ES-I3 (cell line): ENCODE data around the gene AFF4.
"Not testable (repeated sequence)": the region's sequence is repeated elsewhere in the genome, so short reads cannot be mapped to it uniquely, and the experiment has no call there.

Experiments used
- H3K36me3 ChIP-seq: 2 replicates; pipeline ENCODE4 v1.6.1; 2013; ENCODE audit warnings: mild to moderate bottlenecking, low read length, control low read depth, moderate library complexity; ENCODE audit not compliant: insufficient read depth
- H3K4me1 ChIP-seq: 2 replicates; pipeline ENCODE4 v1.6.1; 2013; ENCODE audit warnings: mild to moderate bottlenecking, control low read depth, low read length; ENCODE audit not compliant: insufficient read depth
- H3K9ac ChIP-seq: 2 replicates; pipeline ENCODE4 v1.6.1; 2013; ENCODE audit warnings: low read depth, mild to moderate bottlenecking, low read length, moderate library complexity
- H3K9me3 ChIP-seq: 2 replicates; pipeline ENCODE4 v1.6.1; 2013; ENCODE audit warnings: mild to moderate bottlenecking, low read length, moderate library complexity; ENCODE audit not compliant: control insufficient read depth, insufficient read depth

Gene AFF4

GRCh38 chr5:132972436-132972828 lies 9.0 kb upstream of the AFF4 start:
- not testable (repeated sequence) for H3K9me3 ChIP-seq, H3K36me3 ChIP-seq, H3K9ac ChIP-seq, H3K4me1 ChIP-seq

GRCh38 chr5:132971483-132972435 lies 8.3 kb upstream of the AFF4 start:
- Histone ChIP-seq H3K36me3 (no peaks in the 10 kb centered on the region), H3K9ac (no peak overlapping the region), H3K4me1 (no peaks in the 10 kb centered on the region)

DNA sequence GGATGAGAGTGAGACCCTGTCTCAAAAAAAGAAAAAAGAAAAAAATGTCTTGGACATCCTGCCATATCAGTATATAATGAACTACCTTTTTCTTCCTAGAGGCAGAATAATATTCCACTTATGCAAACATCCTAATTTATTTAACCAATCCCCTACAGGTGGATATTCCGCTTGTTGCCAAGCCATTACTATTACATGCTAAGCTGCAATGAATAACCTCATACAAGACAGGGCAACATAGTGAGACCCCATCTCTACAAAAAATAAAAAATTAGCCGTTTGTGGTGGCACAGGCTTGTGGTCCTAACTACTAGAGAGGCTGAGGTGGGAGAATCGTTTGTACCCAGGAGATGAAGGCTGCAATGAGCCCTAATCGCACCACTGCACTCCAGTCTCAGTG lies 1.7 kb upstream of the AFF4 start:
- Histone ChIP-seq H3K36me3 (no peaks in the 10 kb centered on the region), H3K9me3 (no peaks in the 10 kb centered on the region), H3K9ac (no peak overlapping the region), H3K4me1 (no peaks in the 10 kb centered on the region)

More at GRCh38 chr5:132971483-132972435, 8.3 kb upstream of the AFF4 start:
- H3K9me3 ChIP-seq = no peaks in the 10 kb centered on the region

DNA sequence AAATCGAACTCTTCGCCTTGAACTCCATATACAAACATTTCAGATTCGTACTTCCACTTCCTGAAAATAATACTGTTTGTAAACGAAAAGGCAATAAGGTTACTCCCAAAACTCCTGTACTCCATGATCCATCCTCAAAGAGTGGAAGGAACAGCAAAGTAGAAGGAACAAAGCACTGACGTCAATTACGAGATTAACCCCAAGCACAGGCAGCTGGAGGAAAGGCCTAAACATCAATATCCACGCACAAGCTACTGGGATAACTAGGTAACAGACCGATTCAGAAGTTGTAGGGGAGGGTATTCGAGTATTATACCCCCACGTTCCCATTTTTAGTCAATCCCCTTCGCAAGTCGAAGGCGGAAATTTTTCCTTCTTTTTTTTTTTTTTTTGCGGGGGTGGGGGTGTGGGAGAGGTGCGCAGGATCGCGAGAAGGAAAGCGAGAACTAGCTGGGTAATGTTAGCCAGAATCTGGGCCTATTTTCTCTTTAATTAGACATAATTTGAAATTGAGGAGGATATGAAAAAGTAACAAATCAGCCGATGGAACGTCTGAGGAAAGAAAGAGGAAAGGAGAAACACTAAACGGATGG lies 909 bp downstream of the AFF4 start:
- peak overlapping the region; percentile 96 for H3K9ac ChIP-seq
- H3K36me3 ChIP-seq = 0 out of 2 replicates have a peak, but pooled peaks cover 3% of the 10 kb centered on the region
- no peaks in the 10 kb centered on the region for H3K4me1 ChIP-seq
- H3K9me3 ChIP-seq = no peaks in the 10 kb centered on the region

DNA sequence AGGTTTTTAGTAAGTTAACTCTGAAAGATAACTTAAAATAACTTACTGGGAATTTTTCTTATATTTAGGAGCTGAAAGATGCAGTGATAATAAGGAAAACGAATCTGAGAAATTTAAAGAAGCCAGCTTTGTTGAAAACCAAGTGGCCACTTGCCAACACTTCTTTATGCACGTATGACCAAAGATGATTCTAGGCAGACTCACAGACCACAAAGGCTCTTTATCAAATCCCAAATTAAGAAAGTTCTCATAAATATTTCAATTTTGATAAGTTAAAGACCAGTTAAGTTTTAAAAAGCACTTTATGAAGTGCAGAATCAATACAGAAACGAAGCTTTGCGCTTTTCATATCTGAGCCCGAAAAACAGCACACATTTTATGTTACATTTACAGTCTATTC lies 1.5 kb downstream of the AFF4 start:
- no peaks in the 10 kb centered on the region for H3K9me3 ChIP-seq
- H3K9ac ChIP-seq = peak overlapping the region; percentile 96
- no peaks in the 10 kb centered on the region for H3K4me1 ChIP-seq
- 0 out of 2 replicates have a peak, but pooled peaks cover 3% of the 10 kb centered on the region for H3K36me3 ChIP-seq

DNA sequence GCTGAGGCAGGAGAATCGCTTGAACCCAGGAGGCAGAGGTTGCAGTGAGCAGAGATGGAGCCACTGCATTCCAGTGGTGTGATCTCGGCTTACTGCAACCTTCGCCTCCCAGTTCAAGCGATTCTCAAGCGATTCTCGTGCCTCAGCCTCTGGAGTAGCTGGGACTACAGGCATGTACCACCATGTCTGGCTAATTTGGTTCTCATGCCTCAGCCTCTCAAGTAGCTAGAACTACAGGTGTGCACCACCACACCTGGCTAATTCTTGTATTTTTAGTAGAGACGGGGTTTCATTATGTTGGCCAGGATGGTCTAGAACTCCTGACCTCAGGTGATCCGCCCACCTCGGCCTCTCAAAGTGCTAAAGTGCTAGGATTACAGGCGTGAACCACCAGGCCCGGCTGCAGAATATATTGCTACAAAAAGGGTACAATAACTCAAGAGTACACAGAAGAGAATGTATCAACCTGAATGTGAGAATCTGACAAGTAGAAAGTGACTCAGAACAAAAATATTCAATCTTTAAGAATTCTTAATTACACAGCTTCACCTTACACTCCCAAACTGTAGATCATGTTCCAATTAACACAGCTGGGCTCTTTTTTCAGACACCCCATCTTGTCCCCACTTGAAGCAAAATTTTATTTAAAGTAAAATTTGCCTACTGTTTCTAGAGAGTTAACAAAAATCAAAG lies 2.2 kb downstream of the AFF4 start:
- H3K36me3 ChIP-seq, H3K9me3 ChIP-seq, H3K4me1 ChIP-seq: not testable (repeated sequence)
- peak overlapping the region; percentile 96 for H3K9ac ChIP-seq

DNA sequence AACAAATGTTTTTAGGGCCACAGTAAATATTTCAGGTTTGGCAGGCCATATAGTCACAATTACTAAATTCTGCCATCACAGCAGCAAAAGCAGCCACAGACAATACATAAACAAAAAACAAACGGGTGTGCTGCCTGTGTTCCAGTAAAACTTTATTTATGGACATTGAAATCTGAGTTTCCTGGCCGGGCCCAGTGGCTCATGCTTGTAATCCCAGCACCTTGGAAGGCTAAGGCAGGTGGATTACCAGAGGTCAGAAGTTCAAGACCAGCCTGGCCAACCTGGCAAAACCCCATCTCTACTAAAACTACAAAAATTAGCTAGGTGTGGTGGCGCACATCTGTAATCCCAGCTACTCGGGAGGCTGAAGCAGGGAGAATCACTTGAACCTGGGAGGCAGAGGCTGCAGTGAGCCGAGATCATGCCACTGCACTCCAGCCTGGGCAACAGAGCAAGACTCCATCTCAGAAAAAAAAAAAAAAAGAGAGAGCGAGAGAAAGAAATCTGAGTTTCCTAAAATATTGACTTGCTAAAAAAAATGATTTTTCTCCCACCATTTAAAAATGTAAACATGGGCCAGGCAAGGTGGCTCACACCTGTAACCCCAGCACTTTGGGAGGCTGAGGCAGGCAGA lies 7.2 kb downstream of the AFF4 start:
- not testable (repeated sequence) for H3K9ac ChIP-seq, H3K9me3 ChIP-seq, H3K36me3 ChIP-seq, H3K4me1 ChIP-seq

GRCh38 chr5:132953710-132954109 lies 9.7 kb downstream of the AFF4 start:
- Histone ChIP-seq H3K9ac (no peak overlapping the region), H3K4me1 (no peaks in the 10 kb centered on the region; the same call in 1 of the 2 replicates), H3K36me3 (peaks cover 2% of the 10 kb centered on the region; the same call in 1 of the 2 replicates), H3K9me3 (no peaks in the 10 kb centered on the region)

GRCh38 chr5:132952829-132953228 lies 10.6 kb downstream of the AFF4 start:
- H3K9ac ChIP-seq = no peak overlapping the region
- H3K4me1 ChIP-seq = no peaks in the 10 kb centered on the region; the same call in 1 of the 2 replicates
- H3K36me3 ChIP-seq = no peaks in the 10 kb centered on the region; the same call in 1 of the 2 replicates
- H3K9me3 ChIP-seq = no peaks in the 10 kb centered on the region

DNA sequence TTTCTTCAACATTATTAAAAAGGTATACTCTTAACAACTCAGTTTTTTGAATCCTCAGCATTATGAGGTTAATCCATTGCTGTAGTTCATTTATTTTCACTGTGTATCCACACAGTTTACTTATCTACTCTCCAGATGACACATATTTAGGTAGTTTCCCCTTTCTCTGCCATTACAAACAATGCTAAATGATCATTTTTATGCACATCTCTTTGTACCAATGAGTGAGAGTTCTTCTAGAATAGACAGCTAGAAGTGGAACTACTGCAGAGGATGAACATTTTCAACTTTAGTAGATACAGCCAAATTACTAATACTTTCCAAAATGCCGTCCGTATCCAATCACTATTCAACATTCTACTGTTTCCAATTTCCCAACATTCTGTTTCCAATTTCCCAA lies 11.5 kb downstream of the AFF4 start:
- no peaks in the 10 kb centered on the region for H3K9me3 ChIP-seq
- H3K36me3 ChIP-seq = no peaks in the 10 kb centered on the region; the same call in 1 of the 2 replicates
- no peaks in the 10 kb centered on the region; the same call in 1 of the 2 replicates for H3K4me1 ChIP-seq
- H3K9ac ChIP-seq = no peak overlapping the region

DNA sequence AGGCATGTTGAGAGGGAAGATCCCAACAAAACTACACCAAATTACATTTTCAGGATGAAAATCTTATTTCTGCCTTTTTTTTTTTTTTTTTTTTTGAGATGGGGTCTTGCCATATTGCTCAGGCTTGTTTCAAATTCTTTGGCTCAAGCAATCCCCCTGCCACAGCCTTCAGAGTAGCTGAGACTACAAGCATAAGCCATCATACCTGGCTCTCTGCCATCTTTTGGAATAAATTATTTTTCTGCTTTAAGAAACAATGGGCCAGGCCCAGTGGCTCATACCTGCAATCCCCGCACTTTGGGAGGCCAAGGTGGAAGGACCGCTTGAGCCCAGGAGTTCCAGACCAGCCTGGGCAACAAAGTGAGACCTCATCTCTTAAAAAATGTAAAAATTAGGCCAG lies 14.3 kb downstream of the AFF4 start:
- Histone ChIP-seq H3K4me1 (no peaks in the 10 kb centered on the region; the same call in 1 of the 2 replicates), H3K9me3 (no peaks in the 10 kb centered on the region), H3K36me3 (no peaks in the 10 kb centered on the region; the same call in 1 of the 2 replicates), H3K9ac (no peak overlapping the region)

- Histone ChIP-seq H3K4me1 (no peaks in the 10 kb centered on the region), H3K36me3 (no peaks in the 10 kb centered on the region), H3K9ac (no peak overlapping the region), H3K9me3 (no peaks in the 10 kb centered on the region)
Measured at GRCh38 chr5:132947671-132948070, 15.8 kb downstream of the AFF4 start.

- not testable (repeated sequence) for H3K4me1 ChIP-seq, H3K9me3 ChIP-seq, H3K36me3 ChIP-seq, H3K9ac ChIP-seq
Measured at GRCh38 chr5:132945315-132945714, 18.1 kb downstream of the AFF4 start.

GRCh38 chr5:132943362-132944022 lies 19.9 kb downstream of the AFF4 start:
- Histone ChIP-seq H3K9ac (no peak overlapping the region), H3K9me3 (no peaks in the 10 kb centered on the region), H3K4me1 (no peaks in the 10 kb centered on the region), H3K36me3 (no peaks in the 10 kb centered on the region)
